Spinal cord (tissue), 10 donors: ENCODE results near the gene UBR3. TPM values are rescaled to one million over a fixed set of nuclear protein-coding genes. Genes with fewer than 3 reads are reported as not detected.
"Not testable (repeated sequence)": the region's sequence is repeated elsewhere in the genome, so short reads cannot be mapped to it uniquely, and the experiment has no call there.

Source experiments
- DNase-seq, 6 donors: peaks; one replicate each; pipeline versions ENCODE4 v3.0.0 to v3.0.0-alpha.2; 2013 to 2015; ENCODE audit warnings: low spot score in 6 of 6, low read depth in 4 of 6
- H3K27ac ChIP-seq: one replicate; pipeline ENCODE4 v1.5.1; 2013; ENCODE audit warnings: low read depth, low read length, control low read depth
- H3K27me3 ChIP-seq: one replicate; pipeline ENCODE4 v1.6.1; 2013; ENCODE audit warnings: low read length; ENCODE audit not compliant: control insufficient read depth, insufficient read depth
- H3K36me3 ChIP-seq: one replicate; pipeline ENCODE4 v1.6.1; 2013; ENCODE audit warnings: low read length; ENCODE audit not compliant: control insufficient read depth, insufficient read depth
- H3K4me1 ChIP-seq: one replicate; pipeline ENCODE4 v1.6.1; 2013; ENCODE audit warnings: low read length; ENCODE audit not compliant: control insufficient read depth, insufficient read depth
- H3K4me3 ChIP-seq: one replicate; pipeline ENCODE4 v1.5.1; 2013; ENCODE audit warnings: low read depth, low read length, control low read depth
- H3K9me3 ChIP-seq: one replicate; pipeline ENCODE4 v1.6.1; 2013; ENCODE audit warnings: low read length; ENCODE audit not compliant: control insufficient read depth, insufficient read depth
- WGBS: methylation state at CpG from one replicate; pipeline ENCODE4 v1.1.5; 2013; ENCODE audit warnings: missing lambda C conversion rate; ENCODE audit not compliant: insufficient coverage; 5-methylcytosine and 5-hydroxymethylcytosine counted together
- polyA plus RNA-seq, 2 donors: library from polyadenylated mRNA; unstranded; fragments of 120-200 nt; gene quantifications; one replicate each; pipeline ENCODE4 v1.2.1, GENCODE V29; 2013; ENCODE audit not compliant: insufficient read length in 2 of 2
- total RNA-seq, 2 donors: library from RNA; depleted of rRNA in 1 of 2; stranded (reverse); fragments of 120-200 nt in 1 of 2; fragments of >200 nt in 1 of 2; gene quantifications; one replicate each; pipeline versions ENCODE4 v1.2.3 to v1.2.4, GENCODE V29; 2013 to 2014
- donor health status: healthy.

The UBR3 gene
- total and polyA plus RNA-seq, 4 donors = 47.7 to 154 (median 50.0) TPM

GRCh38 chr2:169860149-169860548, 32.9 kb downstream of the UBR3 start:
- Histone ChIP-seq H3K27ac (no peak overlapping the region), H3K4me1 (no peaks in the 10 kb centered on the region), H3K4me3 (no peak overlapping the region), H3K27me3 (no peaks in the 10 kb centered on the region), H3K9me3 (peaks cover 3% of the 10 kb centered on the region), H3K36me3 (no peaks in the 10 kb centered on the region)
- DNase-seq = no peak
- WGBS = 95% methylated on average over 3 of the region's 4 CpGs

- H3K36me3 ChIP-seq = no peaks in the 10 kb centered on the region
- H3K27me3 ChIP-seq = no peaks in the 10 kb centered on the region
- DNase-seq = no peak
- no peak overlapping the region for H3K27ac ChIP-seq
- H3K4me3 ChIP-seq = no peak overlapping the region
- no peaks in the 10 kb centered on the region for H3K9me3 ChIP-seq
- H3K4me1 ChIP-seq = no peaks in the 10 kb centered on the region
- WGBS = 100% methylated on average over 1 of the region's 2 CpGs
Measured at GRCh38 chr2:169862816-169863215, 35.6 kb downstream of the UBR3 start.

GRCh38 chr2:169865492-169865891, 38.2 kb downstream of the UBR3 start:
- Histone ChIP-seq H3K9me3 (no peaks in the 10 kb centered on the region), H3K27me3 (no peaks in the 10 kb centered on the region), H3K27ac (no peak overlapping the region), H3K36me3 (no peaks in the 10 kb centered on the region), H3K4me1 (no peaks in the 10 kb centered on the region), H3K4me3 (no peak overlapping the region)
- DNase-seq = no peak
- WGBS = 20% methylated on average over 1 of the region's 2 CpGs

- DNase-seq, H3K9me3 ChIP-seq, H3K27me3 ChIP-seq, H3K4me1 ChIP-seq, H3K36me3 ChIP-seq, H3K4me3 ChIP-seq, H3K27ac ChIP-seq: not testable (repeated sequence)
- 100% methylated on average over 2 of the region's 6 CpGs for WGBS
Measured at GRCh38 chr2:169866230-169866629, 39.0 kb downstream of the UBR3 start.

- WGBS = no CpG with 5 or more reads among the region's 3 CpGs
- no peaks in the 10 kb centered on the region for H3K27me3 ChIP-seq
- no peaks in the 10 kb centered on the region for H3K36me3 ChIP-seq
- no peak for DNase-seq
- no peak overlapping the region for H3K27ac ChIP-seq
- no peaks in the 10 kb centered on the region for H3K9me3 ChIP-seq
- no peaks in the 10 kb centered on the region for H3K4me1 ChIP-seq
- H3K4me3 ChIP-seq = no peak overlapping the region
Measured at GRCh38 chr2:169867579-169867978, 40.3 kb downstream of the UBR3 start.

- WGBS = no CpG with 5 or more reads among the region's 7 CpGs
- H3K27ac ChIP-seq = no peak overlapping the region
- DNase-seq = no peak
- H3K36me3 ChIP-seq = no peaks in the 10 kb centered on the region
- no peaks in the 10 kb centered on the region for H3K4me1 ChIP-seq
- no peaks in the 10 kb centered on the region for H3K27me3 ChIP-seq
- no peaks in the 10 kb centered on the region for H3K9me3 ChIP-seq
- no peak overlapping the region for H3K4me3 ChIP-seq
Measured at GRCh38 chr2:169868951-169869350, 41.7 kb downstream of the UBR3 start.

- not testable (repeated sequence) for H3K27ac ChIP-seq, H3K4me3 ChIP-seq, H3K27me3 ChIP-seq, H3K36me3 ChIP-seq, H3K9me3 ChIP-seq, H3K4me1 ChIP-seq, DNase-seq
- no CpG with 5 or more reads among the region's 9 CpGs for WGBS
Measured at GRCh38 chr2:169871369-169871768, 44.1 kb downstream of the UBR3 start.

- Histone ChIP-seq H3K27ac (no peak overlapping the region), H3K27me3 (no peaks in the 10 kb centered on the region), H3K36me3 (peaks cover 3% of the 10 kb centered on the region), H3K4me3 (no peak overlapping the region), H3K4me1 (no peaks in the 10 kb centered on the region), H3K9me3 (no peaks in the 10 kb centered on the region)
- WGBS = no CpG with 5 or more reads among the region's 1 CpG
- DNase-seq = no peak
Measured at GRCh38 chr2:169871994-169872393, 44.7 kb downstream of the UBR3 start.

GRCh38 chr2:169877398-169877797, 50.1 kb downstream of the UBR3 start:
- Histone ChIP-seq H3K36me3 (peaks cover 3% of the 10 kb centered on the region), H3K4me3 (no peak overlapping the region), H3K9me3 (no peaks in the 10 kb centered on the region), H3K4me1 (no peaks in the 10 kb centered on the region), H3K27me3 (no peaks in the 10 kb centered on the region), H3K27ac (no peak overlapping the region)
- DNase-seq = peak in 3 of 6 donors; percentile 11 to 57 (median 34)

- H3K36me3 ChIP-seq = no peaks in the 10 kb centered on the region
- WGBS = no CpG with 5 or more reads among the region's 1 CpG
- H3K27ac ChIP-seq = no peak overlapping the region
- no peak for DNase-seq
- H3K4me1 ChIP-seq = no peaks in the 10 kb centered on the region
- no peak overlapping the region for H3K4me3 ChIP-seq
- no peaks in the 10 kb centered on the region for H3K27me3 ChIP-seq
- no peaks in the 10 kb centered on the region for H3K9me3 ChIP-seq
Measured at GRCh38 chr2:169887120-169887519, 59.9 kb downstream of the UBR3 start.
